M059J (cell line): ENCODE results near the gene ZNHIT1. TPM values are rescaled to one million over a fixed set of nuclear protein-coding genes. Genes with fewer than 3 reads are reported as not detected.
"Not testable (repeated sequence)": the region's sequence is repeated elsewhere in the genome, so short reads cannot be mapped to it uniquely, and the experiment has no call there.

Experiments used
- DNase-seq: peaks from one replicate; pipeline ENCODE4 v3.0.0-alpha.2; 2012; ENCODE audit warnings: low read depth
- total RNA-seq: library from RNA; depleted of rRNA; stranded (reverse); fragments of >200 nt; shearing (Covaris generic); gene quantifications from 2 replicates; pipeline ENCODE4 v1.2.3, GENCODE V29; 2014

ZNHIT1 gene
- total RNA-seq, 1 experiment from 2014 or later: 110 TPM

DNA sequence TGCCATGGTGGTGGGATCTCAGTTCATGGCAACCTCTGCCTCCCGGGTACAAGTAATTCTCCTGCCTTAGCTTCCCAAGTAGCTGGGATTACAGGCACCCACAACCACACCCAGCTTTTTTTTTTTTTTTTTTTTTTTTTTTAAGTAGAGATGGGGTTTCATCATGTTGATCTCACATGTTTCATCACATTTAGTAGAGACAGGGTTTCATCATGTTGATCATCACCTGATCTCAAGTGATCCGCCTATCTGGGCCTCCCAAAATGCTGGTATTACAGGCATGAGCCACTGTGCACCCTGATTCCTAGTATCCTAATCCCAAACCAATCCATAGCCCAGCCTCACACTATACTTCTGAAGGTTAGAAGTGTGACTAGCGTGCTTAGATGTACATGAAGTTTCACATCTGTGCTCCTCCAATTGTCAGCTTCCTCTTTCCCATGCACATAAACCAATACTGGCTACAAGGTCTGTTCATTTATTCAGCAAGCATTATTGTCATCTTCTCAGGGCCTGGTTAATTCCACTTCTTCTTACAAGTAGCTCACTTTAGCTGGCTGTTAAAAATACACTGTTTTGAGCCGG lies 31.0 kb upstream of the ZNHIT1 start:
- DNase-seq: no peak

- DNase-seq: no peak
These were observed 28.9 kb upstream of the ZNHIT1 start for GRCh38 chr7:101189109-101189508.

DNA sequence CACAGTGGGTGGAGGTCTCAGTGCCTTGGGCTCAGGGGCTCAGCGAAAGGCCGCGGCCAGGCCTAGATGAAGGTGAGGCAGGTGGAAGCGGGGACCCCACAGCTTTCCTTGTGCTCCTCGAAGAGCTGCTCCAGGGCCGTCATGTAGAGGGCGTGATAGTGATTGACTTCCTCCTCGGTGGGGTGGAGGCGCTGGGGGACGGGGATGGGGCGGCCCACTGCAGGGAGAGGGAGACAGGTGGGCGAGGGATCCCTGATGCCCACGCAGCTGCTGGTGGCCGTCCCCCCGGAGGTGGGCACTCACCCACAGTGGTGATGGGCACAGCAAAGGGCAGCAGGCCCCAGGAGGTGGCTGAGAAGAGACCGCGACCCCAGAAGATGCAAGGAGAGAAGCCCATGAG lies 22.1 kb upstream of the ZNHIT1 start:
- no peak for DNase-seq

- no peak for DNase-seq
These were observed 20.0 kb upstream of the ZNHIT1 start for GRCh38 chr7:101197991-101198390.

DNA sequence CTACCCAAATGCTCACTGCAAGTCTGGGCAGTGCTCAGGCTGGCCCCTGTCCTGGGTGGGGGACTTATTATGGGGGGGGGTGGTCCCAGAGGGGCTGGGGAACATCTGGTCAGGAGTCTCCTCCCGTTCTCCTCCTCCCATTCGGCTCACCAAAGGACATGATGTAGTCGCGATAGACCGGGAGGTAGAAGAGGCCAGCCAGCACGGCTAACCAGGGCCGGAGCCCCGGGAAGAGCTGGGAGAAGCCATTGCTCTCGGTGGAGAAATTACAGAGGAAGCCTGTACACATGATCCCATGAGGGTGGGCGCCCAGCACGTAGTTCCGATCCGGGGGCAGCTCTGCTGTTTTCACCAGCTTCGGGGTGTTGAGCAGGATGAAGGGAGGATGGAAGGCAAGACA lies 19.5 kb upstream of the ZNHIT1 start:
- DNase-seq: no peak

- DNase-seq: not testable (repeated sequence)
These were observed 18.4 kb upstream of the ZNHIT1 start for GRCh38 chr7:101199522-101199921.

DNA sequence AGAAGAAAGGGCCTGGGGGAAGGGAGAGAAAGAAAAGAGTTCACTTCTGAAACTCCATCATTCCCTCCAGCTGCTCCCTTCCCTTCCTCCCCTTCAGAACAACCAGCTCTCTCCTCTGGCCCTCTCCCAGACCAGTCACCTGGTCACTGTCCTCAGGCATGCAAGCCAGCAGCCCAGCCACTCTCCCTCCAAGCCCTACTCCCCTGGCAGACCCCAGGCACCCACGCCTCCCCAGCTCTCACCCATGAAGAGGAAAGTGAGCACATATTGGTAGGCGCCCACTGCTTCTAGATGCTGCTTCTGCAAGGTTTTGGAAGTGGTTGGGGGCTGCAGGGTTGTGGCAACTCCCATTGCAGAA lies 17.5 kb upstream of the ZNHIT1 start:
- DNase-seq: no peak

GRCh38 chr7:101200862-101201599 lies 16.9 kb upstream of the ZNHIT1 start, which contains the start of gene MOGAT3:
Gene MOGAT3, minus strand, starts transcription at chr7:101201036. Its CDS starts 182 bp downstream, at chr7:101200854.
- DNase-seq: no peak

DNA sequence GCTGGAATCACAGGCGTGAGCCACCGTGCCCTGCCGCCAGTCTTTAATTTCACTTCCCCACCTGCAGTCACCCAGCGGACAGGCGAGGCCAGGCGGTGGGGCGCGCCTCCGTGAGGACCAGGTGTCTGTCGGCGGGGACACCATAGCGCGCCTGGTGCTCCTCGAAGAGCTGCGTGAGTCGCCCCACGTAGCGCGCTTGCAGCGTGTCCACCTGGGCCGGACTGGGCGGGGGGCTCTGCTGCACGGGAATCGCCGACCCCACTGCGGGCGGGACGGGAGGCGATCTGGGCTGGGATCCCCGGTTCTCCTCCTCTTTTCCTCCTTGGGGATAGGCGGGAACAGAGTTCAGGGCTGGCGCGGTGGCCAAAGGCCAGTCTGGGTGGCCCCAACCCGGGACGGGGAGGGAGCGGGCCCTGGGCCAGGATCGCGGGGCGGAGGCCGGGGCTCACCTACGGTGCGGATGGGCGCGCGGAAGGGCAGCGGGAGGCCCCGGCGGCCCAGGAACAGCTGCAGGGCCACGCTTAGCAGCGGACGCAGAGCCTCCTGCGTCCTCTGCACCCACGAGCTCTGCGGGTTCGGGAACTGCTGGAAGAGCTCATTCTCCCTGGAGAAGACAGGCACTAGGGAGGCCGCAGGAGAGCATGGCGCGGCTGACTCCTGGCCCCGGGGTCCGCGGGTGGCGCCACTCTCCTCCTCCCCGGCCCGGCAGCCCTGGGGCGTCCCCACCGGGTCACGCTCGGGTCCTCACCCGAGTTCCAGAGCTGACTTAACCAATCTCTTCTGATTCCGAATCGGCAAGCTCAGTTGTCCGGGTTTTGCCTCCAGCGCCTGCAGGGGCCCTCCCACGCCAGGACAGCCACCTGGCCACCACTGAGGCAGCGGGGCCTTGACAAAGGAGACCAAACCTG lies 16.0 kb upstream of the ZNHIT1 start:
- DNase-seq: no peak

GRCh38 chr7:101202603-101202918 lies 15.4 kb upstream of the ZNHIT1 start:
- DNase-seq: no peak

- peak; percentile 18 for DNase-seq
These were observed 13.9 kb upstream of the ZNHIT1 start for GRCh38 chr7:101203740-101204738.

GRCh38 chr7:101205901-101206664 lies 11.9 kb upstream of the ZNHIT1 start:
- no peak for DNase-seq

GRCh38 chr7:101206665-101207042 lies 11.3 kb upstream of the ZNHIT1 start:
- DNase-seq: peak; percentile 15

GRCh38 chr7:101207459-101207858 lies 10.5 kb upstream of the ZNHIT1 start:
- DNase-seq: no peak

DNA sequence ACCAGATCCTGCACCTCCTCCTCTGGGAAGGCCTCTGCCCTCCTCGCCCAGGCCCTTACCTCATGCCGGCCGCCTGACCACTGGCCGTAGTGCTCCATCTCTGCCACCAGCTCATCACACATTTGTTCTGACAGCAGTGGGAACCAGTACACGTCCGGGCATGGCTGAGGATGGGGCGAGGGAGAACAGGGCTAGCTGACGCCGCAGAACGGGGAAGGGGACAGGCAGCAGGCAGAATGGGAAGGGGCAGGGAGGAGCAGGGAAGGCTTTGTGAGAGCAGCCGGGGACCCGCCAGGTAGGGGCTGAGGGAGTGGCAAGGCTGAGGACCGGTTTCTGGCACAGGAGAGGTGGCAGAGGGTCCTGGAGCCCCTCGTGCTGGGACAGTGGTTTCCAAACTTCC lies 9.2 kb upstream of the ZNHIT1 start:
- no peak for DNase-seq

- no peak for DNase-seq
These were observed 7.8 kb upstream of the ZNHIT1 start for GRCh38 chr7:101210143-101210542.

- DNase-seq: no peak
These were observed 6.5 kb upstream of the ZNHIT1 start for GRCh38 chr7:101211501-101211900.

DNA sequence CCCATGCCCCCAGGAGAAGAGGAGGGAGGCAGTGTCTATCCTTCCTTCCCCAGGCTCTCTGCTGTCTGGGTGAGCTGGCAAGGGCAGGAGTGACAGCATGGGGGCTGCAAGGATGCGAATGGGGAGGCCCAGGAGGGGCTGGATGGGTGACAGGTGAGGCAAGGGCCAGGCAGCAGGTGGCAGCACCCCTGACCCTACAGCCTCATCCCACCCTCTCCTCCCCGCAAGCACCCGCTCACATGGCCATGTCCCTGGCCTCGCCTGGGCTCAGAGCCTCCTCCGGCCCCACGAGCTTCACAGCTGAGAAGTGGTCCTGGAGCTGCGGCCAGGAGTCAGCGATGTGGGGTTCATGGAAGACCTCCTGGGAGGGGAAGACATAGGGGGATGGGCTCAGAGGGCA lies 6.0 kb upstream of the ZNHIT1 start:
- DNase-seq: no peak

DNA sequence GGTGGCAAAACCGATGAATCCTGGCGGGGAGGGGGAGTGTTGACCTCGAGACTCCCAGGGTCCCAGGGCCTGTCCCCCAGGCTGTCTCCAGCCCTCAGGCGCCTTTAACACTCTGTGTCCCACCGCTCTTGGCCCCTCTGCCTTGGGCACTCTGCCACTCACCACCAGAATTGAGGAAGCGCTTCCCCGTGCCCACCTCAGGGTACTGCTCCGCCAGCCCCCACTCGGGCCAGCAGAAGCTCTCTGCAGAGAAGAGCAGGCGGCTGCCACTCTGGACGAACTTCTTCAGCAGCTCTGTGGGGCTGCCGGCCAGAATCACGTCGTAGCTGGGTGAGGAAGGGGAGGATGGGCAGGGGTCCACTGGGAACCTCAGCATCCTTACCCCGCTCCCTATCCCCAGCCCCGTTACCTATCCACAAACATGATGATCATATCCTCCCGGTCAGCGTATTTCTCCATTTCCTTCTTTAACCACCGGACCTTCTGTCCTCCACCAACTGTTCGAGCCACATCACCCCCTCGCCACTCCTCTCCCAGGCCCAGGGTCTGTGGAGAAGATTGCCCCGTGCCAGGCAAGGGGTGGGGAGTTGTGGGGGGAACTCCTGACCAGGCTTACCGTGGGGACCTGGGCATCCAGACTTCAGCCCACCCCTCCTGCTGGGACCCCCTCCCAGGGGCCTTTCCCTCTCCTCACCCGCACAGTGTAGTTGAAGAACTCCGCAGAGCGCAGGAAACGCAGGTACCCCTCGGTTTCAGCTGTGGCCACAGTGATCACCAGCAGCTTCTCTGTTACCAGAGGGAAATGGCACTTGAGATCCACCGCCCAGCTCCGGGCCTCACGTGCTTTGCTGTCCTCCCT lies 1.7 kb upstream of the ZNHIT1 start:
- DNase-seq: no peak

GRCh38 chr7:101216860-101217387 lies 1.0 kb upstream of the ZNHIT1 start:
- DNase-seq: peak; percentile 13
